DOHH2 (cell line): Measurements from ENCODE around the gene XPO6.

Source experiments
- CTCF ChIP-seq: fragments of 200-600 bp; sonication (generic); IDR thresholded peaks from one replicate; pipeline ENCODE4 v1.5.1; 2014; ENCODE audit warnings: antibody characterized with exemption, mild to moderate bottlenecking, low read depth, low read length; ENCODE audit not compliant: poor library complexity, severe bottlenecking
- EZH2phosphoT487 ChIP-seq: fragments of 200-600 bp; sonication (generic); IDR thresholded peaks from 2 replicates; pipeline ENCODE4 v1.6.1; 2017; ENCODE audit warnings: borderline replicate concordance, mild to moderate bottlenecking, antibody characterized with exemption, low read length, moderate library complexity, mixed read lengths

GRCh38 chr16:28061352-28062101 lies 150.2 kb downstream of the XPO6 start:
- TF ChIP-seq CTCF (no peak), EZH2phosphoT487 (no peak)
